Measurements from ENCODE around the gene KSR1.

DNA sequence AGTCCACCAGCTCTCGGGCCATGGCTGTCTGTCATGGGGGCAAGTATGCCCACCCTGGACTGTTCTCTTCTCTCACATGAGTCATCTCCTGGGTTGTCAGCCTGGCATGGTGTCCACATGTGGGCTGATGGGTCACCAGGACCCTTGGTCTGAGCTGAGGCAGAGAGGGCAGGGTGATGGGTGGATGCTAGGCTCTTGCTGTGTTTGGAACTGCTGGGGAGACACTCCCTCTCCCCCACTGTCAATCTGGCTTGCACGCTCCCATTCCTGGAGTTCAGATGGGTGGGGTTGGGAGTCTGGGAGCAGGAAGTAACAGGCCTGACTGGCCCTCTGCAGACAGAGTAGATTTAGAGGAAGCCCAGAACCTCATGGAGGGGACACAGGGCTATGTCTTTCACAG, 28.9 kb downstream of the KSR1 start:
- TF ChIP-seq MEF2A (IDR thresholded peaks at IDR 0.05; ENCODE audit: borderline replicate concordance, low read depth) = no peak
- TF ChIP-seq, protein P1, sequence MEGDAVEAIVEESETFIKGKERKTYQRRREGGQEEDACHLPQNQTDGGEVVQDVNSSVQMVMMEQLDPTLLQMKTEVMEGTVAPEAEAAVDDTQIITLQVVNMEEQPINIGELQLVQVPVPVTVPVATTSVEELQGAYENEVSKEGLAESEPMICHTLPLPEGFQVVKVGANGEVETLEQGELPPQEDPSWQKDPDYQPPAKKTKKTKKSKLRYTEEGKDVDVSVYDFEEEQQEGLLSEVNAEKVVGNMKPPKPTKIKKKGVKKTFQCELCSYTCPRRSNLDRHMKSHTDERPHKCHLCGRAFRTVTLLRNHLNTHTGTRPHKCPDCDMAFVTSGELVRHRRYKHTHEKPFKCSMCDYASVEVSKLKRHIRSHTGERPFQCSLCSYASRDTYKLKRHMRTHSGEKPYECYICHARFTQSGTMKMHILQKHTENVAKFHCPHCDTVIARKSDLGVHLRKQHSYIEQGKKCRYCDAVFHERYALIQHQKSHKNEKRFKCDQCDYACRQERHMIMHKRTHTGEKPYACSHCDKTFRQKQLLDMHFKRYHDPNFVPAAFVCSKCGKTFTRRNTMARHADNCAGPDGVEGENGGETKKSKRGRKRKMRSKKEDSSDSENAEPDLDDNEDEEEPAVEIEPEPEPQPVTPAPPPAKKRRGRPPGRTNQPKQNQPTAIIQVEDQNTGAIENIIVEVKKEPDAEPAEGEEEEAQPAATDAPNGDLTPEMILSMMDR (IDR thresholded peaks at IDR 0.05) = no peak
- TF ChIP-seq NRF1 (IDR thresholded peaks at IDR 0.05; ENCODE audit: low read depth, low read length) = no peak
- TF ChIP-seq REST (IDR thresholded peaks at IDR 0.05; ENCODE audit: low read depth, low read length) = no peak
- no peak for TF ChIP-seq FOXJ3 (CRISPR knock-in tag; IDR thresholded peaks at IDR 0.05)
- no peak for TF ChIP-seq NFIC (IDR thresholded peaks at IDR 0.05; ENCODE audit: borderline replicate concordance)
- TF ChIP-seq, protein P2, sequence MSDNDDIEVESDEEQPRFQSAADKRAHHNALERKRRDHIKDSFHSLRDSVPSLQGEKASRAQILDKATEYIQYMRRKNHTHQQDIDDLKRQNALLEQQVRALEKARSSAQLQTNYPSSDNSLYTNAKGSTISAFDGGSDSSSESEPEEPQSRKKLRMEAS (IDR thresholded peaks at IDR 0.05; ENCODE audit: low read depth) = no peak
- no peak for TF ChIP-seq TEAD4 (IDR thresholded peaks at IDR 0.05; ENCODE audit: borderline replicate concordance, insufficient read depth)
